ES-I3 (cell line): Measurements from ENCODE around the gene PLAAT3.

Experiments
- H3K36me3 ChIP-seq: 2 replicates; pipeline ENCODE4 v1.6.1; 2013; ENCODE audit warnings: mild to moderate bottlenecking, low read length, control low read depth, moderate library complexity; ENCODE audit not compliant: insufficient read depth
- H3K4me1 ChIP-seq: 2 replicates; pipeline ENCODE4 v1.6.1; 2013; ENCODE audit warnings: mild to moderate bottlenecking, control low read depth, low read length; ENCODE audit not compliant: insufficient read depth
- H3K9ac ChIP-seq: 2 replicates; pipeline ENCODE4 v1.6.1; 2013; ENCODE audit warnings: low read depth, mild to moderate bottlenecking, low read length, moderate library complexity
- H3K9me3 ChIP-seq: 2 replicates; pipeline ENCODE4 v1.6.1; 2013; ENCODE audit warnings: mild to moderate bottlenecking, low read length, moderate library complexity; ENCODE audit not compliant: control insufficient read depth, insufficient read depth

Gene PLAAT3

GRCh38 chr11:63567044-63567840, 47.0 kb downstream of the PLAAT3 start:
- Histone ChIP-seq H3K4me1 (peaks cover 18% of the 10 kb centered on the region; the same call in 1 of the 2 replicates), H3K9me3 (no peaks in the 10 kb centered on the region), H3K9ac (no peak overlapping the region), H3K36me3 (no peaks in the 10 kb centered on the region)

DNA sequence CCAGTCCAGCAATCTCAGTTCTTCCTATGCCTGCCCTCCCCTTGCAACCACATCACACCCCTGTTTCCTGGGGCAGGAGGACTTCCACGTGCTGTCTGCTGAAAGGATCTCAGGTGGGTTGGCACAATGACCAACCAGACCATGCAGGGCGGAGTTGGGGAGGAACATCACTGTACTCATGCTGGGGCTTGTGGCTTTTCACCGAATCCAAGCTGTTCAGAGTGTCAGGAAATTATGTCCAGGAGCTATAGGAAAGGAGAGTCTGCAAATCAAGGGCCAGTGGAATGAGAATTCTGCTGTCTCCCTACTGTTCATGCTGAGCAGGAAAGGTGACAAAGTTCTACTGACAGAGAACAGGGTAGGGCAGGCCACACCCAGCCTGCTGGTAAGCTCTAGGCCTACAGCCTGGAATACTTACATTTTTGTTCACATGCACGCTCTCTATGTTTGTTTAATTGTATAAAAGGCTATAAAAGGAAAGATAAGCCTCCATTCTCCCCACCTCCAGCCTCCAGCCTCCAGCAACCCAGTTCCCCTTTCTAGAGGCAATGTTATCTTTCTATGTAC, 49.4 kb downstream of the PLAAT3 start:
- Histone ChIP-seq H3K4me1 (peaks cover 18% of the 10 kb centered on the region; the same call in 1 of the 2 replicates), H3K36me3 (no peaks in the 10 kb centered on the region), H3K9me3 (no peaks in the 10 kb centered on the region), H3K9ac (no peak overlapping the region)

DNA sequence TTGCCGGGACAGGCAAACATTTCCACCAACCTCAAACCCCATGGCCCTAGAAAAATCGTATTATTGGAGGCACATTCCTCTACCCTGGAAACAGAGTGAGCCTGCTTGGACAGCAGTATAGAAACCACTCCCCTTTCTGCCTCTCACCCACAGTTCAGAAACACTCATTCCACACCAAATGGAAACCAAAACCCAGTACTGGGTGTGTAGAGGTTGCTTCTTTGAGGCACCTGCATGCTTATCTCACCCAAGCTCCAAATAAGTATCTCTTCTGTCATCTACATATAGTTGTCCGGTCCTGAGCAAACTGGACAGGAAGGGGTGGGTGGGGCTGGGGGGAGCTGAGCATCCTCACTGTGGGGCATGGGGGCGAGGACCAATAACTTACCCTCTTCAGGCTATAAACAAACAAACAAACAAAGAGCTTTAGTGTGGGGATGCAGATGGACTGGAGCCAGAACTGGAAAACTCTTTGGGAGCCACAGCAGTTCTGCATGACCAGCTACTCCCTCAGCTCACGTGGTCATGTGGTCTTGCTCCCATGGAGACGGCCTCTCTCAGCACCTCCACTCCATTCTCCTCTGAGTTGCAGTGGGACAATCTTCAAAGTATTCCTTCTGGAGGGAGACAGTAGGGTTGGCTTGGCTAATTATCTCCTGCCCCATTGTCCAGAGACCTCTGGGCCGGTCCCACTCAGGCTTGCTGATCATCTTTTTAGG, 50.0 kb downstream of the PLAAT3 start:
- peaks cover 18% of the 10 kb centered on the region; the same call in 1 of the 2 replicates for H3K4me1 ChIP-seq
- H3K9me3 ChIP-seq: no peaks in the 10 kb centered on the region
- H3K9ac ChIP-seq: no peak overlapping the region
- H3K36me3 ChIP-seq: no peaks in the 10 kb centered on the region

- H3K36me3 ChIP-seq: no peaks in the 10 kb centered on the region
- no peak within 1 kb of the TSS for H3K9ac ChIP-seq
- no peaks in the 10 kb centered on the region for H3K9me3 ChIP-seq
- H3K4me1 ChIP-seq: peaks cover 18% of the 10 kb centered on the region; the same call in 1 of the 2 replicates
Observed at GRCh38 chr11:63563201-63564055, 50.8 kb downstream of the PLAAT3 start, which contains the start of gene PLAAT2. Gene PLAAT2, minus strand, starts transcription at chr11:63563379. Its CDS starts 55 bp downstream, at chr11:63563324.

GRCh38 chr11:63560506-63561180, 53.6 kb downstream of the PLAAT3 start:
- Histone ChIP-seq H3K4me1 (peaks cover 12% of the 10 kb centered on the region), H3K9ac (no peak overlapping the region), H3K36me3 (no peaks in the 10 kb centered on the region), H3K9me3 (no peaks in the 10 kb centered on the region)

- no peak overlapping the region for H3K9ac ChIP-seq
- no peaks in the 10 kb centered on the region for H3K9me3 ChIP-seq
- peaks cover 19% of the 10 kb centered on the region for H3K4me1 ChIP-seq
- H3K36me3 ChIP-seq: no peaks in the 10 kb centered on the region
Observed at GRCh38 chr11:63558459-63559157, 55.6 kb downstream of the PLAAT3 start.

DNA sequence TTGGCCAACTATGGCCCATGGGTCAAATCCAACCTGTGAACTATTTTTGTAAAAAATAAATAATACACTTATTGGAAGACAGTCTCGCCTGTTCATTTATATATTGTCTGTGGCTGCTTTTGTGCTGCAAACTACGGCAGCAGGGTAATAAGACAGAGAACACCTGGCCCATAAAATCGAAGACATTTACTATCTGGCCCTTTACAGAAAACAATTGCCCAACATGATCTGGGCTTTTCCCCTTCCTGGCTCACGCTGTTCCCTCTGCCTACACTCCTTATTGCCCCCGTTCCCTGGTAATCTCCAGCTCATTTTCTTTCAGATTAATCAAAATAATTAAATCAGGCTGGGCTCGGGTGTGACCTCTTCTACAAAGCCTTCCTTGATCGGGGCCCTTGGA, 56.7 kb downstream of the PLAAT3 start:
- Histone ChIP-seq H3K9ac (no peak overlapping the region), H3K36me3 (no peaks in the 10 kb centered on the region), H3K9me3 (no peaks in the 10 kb centered on the region), H3K4me1 (peaks cover 27% of the 10 kb centered on the region)

GRCh38 chr11:63556404-63557013, 57.7 kb downstream of the PLAAT3 start:
- no peaks in the 10 kb centered on the region for H3K9me3 ChIP-seq
- H3K4me1 ChIP-seq: peaks cover 29% of the 10 kb centered on the region
- no peak overlapping the region for H3K9ac ChIP-seq
- H3K36me3 ChIP-seq: no peaks in the 10 kb centered on the region

DNA sequence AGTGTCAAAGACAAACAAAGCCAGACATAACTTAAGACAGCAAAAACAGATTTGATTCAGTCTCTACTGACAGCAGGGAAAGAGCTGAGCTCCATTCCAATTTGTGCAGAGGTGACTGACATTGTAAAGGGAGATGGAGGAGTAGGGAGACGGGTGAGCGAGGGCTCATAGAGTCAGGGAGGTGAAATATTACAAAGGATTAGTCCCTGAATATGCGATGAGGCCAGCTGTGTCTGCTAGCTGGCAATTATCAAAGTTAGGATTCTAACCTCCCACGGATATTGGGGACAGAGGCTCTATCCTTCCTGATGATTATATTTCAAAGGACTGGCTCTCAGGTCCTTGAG, 59.4 kb downstream of the PLAAT3 start:
- H3K9ac ChIP-seq: no peak overlapping the region
- no peaks in the 10 kb centered on the region for H3K36me3 ChIP-seq
- H3K4me1 ChIP-seq: peaks cover 29% of the 10 kb centered on the region
- no peaks in the 10 kb centered on the region for H3K9me3 ChIP-seq

DNA sequence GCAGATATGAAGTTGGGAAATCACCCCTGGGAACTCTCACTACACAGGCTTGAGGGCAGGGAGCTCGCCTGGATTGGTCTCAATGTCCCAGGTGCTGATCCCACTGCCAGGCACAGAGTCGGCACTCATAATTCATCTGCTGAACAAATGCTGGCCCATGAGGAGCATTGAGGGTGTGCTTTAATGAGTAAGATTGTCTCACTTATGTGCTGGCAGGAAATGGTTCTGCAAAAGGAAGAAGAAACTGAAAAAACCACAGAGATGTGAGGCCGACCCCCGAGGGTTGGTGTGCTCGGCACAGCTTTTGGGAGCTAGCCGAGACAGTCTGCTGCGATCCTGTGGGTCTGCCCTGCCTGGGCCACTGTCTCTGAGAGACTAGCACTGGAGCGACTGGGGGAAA, 60.5 kb downstream of the PLAAT3 start:
- Histone ChIP-seq H3K4me1 (peaks cover 29% of the 10 kb centered on the region), H3K9me3 (no peaks in the 10 kb centered on the region), H3K36me3 (no peaks in the 10 kb centered on the region), H3K9ac (no peak overlapping the region)

- Histone ChIP-seq H3K36me3 (no peaks in the 10 kb centered on the region), H3K9ac (no peak overlapping the region), H3K4me1 (peaks cover 29% of the 10 kb centered on the region), H3K9me3 (no peaks in the 10 kb centered on the region)
Observed at GRCh38 chr11:63552921-63553320, 61.3 kb downstream of the PLAAT3 start.

GRCh38 chr11:63551889-63552266, 62.4 kb downstream of the PLAAT3 start:
- Histone ChIP-seq H3K36me3 (no peaks in the 10 kb centered on the region), H3K9ac (no peak overlapping the region), H3K4me1 (peaks cover 28% of the 10 kb centered on the region), H3K9me3 (no peaks in the 10 kb centered on the region)
